Parathyroid adenoma (tissue), 2 donors: Measurements from ENCODE around the gene DACT3.

ENCODE experiments used
- H2AFZ ChIP-seq: fragments of 300-600 bp; sonication (generic); one replicate; pipeline ENCODE4 v1.7.0; 2017; ENCODE audit warnings: antibody characterized with exemption, mild to moderate bottlenecking
- H3K27ac ChIP-seq: fragments of 300-600 bp; sonication (generic); one replicate; pipeline ENCODE4 v1.7.0; 2017
- H3K27me3 ChIP-seq: fragments of 300-600 bp; sonication (generic); one replicate; pipeline ENCODE4 v1.7.0; 2017; ENCODE audit warnings: low read length; ENCODE audit not compliant: control insufficient read depth, insufficient read depth
- H3K36me3 ChIP-seq: fragments of 300-600 bp; sonication (generic); one replicate; pipeline ENCODE4 v1.7.0; 2017; ENCODE audit warnings: low read length; ENCODE audit not compliant: control insufficient read depth, insufficient read depth
- H3K4me1 ChIP-seq: fragments of 300-600 bp; sonication (generic); one replicate; pipeline ENCODE4 v1.7.0; 2017; ENCODE audit warnings: control low read depth
- H3K4me2 ChIP-seq: fragments of 300-600 bp; sonication (generic); one replicate; pipeline ENCODE4 v1.7.0; 2017; ENCODE audit warnings: low read length
- H3K4me3 ChIP-seq: fragments of 300-600 bp; sonication (generic); one replicate; pipeline ENCODE4 v1.7.0; 2017; ENCODE audit warnings: low read depth, low read length
- H3K79me2 ChIP-seq: fragments of 300-600 bp; sonication (generic); one replicate; pipeline ENCODE4 v1.7.0; 2017; ENCODE audit warnings: control low read depth
- H3K9ac ChIP-seq: fragments of 300-600 bp; sonication (generic); one replicate; pipeline ENCODE4 v1.7.0; 2017; ENCODE audit warnings: mild to moderate bottlenecking
- H3K9me3 ChIP-seq: fragments of 300-600 bp; sonication (generic); one replicate; pipeline ENCODE4 v1.7.0; 2017; ENCODE audit warnings: low read length; ENCODE audit not compliant: control insufficient read depth
- TF ChIP-seq, protein P1 (sequence below): fragments of 300-600 bp; sonication (generic); IDR thresholded peaks from one replicate; pipeline ENCODE4 v1.7.0; 2017; ENCODE audit warnings: antibody characterized with exemption, mild to moderate bottlenecking
- donor health status: primary hyperparathyroidism.

Gene DACT3

DNA sequence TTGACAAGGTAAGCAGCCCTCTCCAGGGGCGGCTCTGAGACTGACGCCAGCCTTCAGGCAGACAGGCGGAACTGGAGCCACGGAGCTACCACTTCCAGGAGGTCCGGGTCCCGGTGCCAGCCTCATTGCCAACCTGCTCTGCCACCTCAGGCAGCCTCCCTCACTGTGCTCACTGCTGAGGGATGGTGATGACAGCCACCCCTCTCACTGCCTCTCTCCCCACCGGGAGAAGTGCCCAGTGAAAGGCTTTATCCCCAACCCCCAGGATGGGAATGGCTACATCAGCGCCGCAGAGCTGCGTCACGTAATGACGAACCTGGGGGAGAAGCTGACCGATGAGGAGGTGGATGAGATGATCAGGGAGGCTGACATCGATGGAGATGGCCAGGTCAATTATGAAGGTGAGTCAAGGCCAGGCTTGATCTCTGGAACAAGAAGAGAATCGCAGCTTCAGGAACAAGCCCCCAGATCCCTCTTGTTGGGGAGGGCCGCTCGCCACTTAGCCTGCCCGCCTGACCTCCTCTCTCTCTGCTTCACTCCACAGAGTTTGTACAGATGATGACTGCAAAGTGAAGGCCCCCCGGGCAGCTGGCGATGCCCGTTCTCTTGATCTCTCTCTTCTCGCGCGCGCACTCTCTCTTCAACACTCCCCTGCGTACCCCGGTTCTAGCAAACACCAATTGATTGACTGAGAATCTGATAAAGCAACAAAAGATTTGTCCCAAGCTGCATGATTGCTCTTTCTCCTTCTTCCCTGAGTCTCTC is 52.2 kb downstream of the DACT3 start:
- Histone ChIP-seq H2AFZ (no peak overlapping the region), H3K4me2 (no peak overlapping the region), H3K4me1 (peaks cover 4% of the 10 kb centered on the region), H3K4me3 (no peak overlapping the region), H3K27ac (no peak overlapping the region), H3K9ac (no peak overlapping the region), H3K9me3 (no peaks in the 10 kb centered on the region), H3K36me3 (no peaks in the 10 kb centered on the region), H3K27me3 (no peaks in the 10 kb centered on the region), H3K79me2 (peaks cover 11% of the 10 kb centered on the region)
- TF ChIP-seq, protein P1, sequence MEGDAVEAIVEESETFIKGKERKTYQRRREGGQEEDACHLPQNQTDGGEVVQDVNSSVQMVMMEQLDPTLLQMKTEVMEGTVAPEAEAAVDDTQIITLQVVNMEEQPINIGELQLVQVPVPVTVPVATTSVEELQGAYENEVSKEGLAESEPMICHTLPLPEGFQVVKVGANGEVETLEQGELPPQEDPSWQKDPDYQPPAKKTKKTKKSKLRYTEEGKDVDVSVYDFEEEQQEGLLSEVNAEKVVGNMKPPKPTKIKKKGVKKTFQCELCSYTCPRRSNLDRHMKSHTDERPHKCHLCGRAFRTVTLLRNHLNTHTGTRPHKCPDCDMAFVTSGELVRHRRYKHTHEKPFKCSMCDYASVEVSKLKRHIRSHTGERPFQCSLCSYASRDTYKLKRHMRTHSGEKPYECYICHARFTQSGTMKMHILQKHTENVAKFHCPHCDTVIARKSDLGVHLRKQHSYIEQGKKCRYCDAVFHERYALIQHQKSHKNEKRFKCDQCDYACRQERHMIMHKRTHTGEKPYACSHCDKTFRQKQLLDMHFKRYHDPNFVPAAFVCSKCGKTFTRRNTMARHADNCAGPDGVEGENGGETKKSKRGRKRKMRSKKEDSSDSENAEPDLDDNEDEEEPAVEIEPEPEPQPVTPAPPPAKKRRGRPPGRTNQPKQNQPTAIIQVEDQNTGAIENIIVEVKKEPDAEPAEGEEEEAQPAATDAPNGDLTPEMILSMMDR: no peak

- no peak overlapping the region for H3K4me3 ChIP-seq
- peaks cover 16% of the 10 kb centered on the region for H3K79me2 ChIP-seq
- no peak overlapping the region for H2AFZ ChIP-seq
- H3K36me3 ChIP-seq: no peaks in the 10 kb centered on the region
- H3K9ac ChIP-seq: no peak overlapping the region
- no peak overlapping the region for H3K4me2 ChIP-seq
- H3K4me1 ChIP-seq: peaks cover 10% of the 10 kb centered on the region
- TF ChIP-seq, protein P1: no peak
- H3K27ac ChIP-seq: no peak overlapping the region
- no peaks in the 10 kb centered on the region for H3K27me3 ChIP-seq
- no peaks in the 10 kb centered on the region for H3K9me3 ChIP-seq
Observed at GRCh38 chr19:46608178-46608577, 52.8 kb downstream of the DACT3 start.

- Histone ChIP-seq H3K27ac (no peak overlapping the region), H3K36me3 (no peaks in the 10 kb centered on the region), H3K9ac (no peak overlapping the region), H3K4me2 (no peak overlapping the region), H3K4me1 (peaks cover 16% of the 10 kb centered on the region), H3K27me3 (no peaks in the 10 kb centered on the region), H3K9me3 (no peaks in the 10 kb centered on the region), H3K79me2 (peaks cover 16% of the 10 kb centered on the region), H3K4me3 (no peak overlapping the region), H2AFZ (no peak overlapping the region)
- TF ChIP-seq, protein P1: no peak
Observed at GRCh38 chr19:46607448-46607841, 53.5 kb downstream of the DACT3 start.

DNA sequence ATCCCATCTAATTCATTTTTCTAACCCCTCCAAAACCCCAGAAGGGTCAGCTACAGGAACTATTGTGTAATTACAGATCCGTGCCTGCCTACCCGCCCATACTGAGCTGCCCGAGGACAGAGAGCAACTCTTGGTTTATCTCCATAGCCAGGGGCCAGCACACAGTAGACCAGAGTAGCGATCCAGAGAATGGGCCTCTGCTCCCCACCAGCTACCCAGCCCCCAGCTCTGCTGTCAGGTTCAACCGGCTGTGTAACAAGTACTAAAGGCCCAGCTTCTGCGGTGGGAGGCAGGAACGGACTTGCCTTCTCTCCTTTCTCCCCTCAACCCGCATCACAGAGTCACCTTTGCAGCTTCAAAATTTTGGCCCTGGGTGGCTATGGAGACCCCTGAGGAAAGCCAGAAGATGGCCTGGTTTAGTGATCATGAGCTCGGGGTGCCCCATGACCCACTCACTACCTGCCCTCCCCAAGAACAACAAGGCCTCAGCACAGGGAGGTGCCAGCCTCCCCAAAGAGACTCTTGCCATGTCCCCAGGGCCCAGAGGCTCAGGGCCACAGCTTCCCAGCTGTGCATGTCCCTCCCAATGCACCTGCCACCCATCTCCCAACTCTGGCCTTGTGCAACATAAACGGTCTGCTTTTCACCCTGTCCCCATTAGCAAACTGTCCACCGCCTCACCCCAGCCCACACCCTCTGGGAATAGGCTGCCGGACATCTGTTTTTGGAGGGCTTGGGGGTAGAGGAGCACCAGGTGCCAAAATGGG is 54.1 kb downstream of the DACT3 start:
- H3K79me2 ChIP-seq: peaks cover 16% of the 10 kb centered on the region
- H2AFZ ChIP-seq: no peak overlapping the region
- H3K4me1 ChIP-seq: peaks cover 16% of the 10 kb centered on the region
- no peaks in the 10 kb centered on the region for H3K9me3 ChIP-seq
- H3K27ac ChIP-seq: no peak overlapping the region
- TF ChIP-seq, protein P1: no peak
- H3K27me3 ChIP-seq: no peaks in the 10 kb centered on the region
- H3K36me3 ChIP-seq: no peaks in the 10 kb centered on the region
- no peak overlapping the region for H3K9ac ChIP-seq
- no peak overlapping the region for H3K4me3 ChIP-seq
- no peak overlapping the region for H3K4me2 ChIP-seq
